NCI-H1930 (cell line): ENCODE measurements around the gene HTRA2.

Experiments used
- DNase-seq, 2 experiments: peaks; one replicate each; lab custom pipeline; 2025; lab: John Stamatoyannopoulos, UW

Gene HTRA2

DNA sequence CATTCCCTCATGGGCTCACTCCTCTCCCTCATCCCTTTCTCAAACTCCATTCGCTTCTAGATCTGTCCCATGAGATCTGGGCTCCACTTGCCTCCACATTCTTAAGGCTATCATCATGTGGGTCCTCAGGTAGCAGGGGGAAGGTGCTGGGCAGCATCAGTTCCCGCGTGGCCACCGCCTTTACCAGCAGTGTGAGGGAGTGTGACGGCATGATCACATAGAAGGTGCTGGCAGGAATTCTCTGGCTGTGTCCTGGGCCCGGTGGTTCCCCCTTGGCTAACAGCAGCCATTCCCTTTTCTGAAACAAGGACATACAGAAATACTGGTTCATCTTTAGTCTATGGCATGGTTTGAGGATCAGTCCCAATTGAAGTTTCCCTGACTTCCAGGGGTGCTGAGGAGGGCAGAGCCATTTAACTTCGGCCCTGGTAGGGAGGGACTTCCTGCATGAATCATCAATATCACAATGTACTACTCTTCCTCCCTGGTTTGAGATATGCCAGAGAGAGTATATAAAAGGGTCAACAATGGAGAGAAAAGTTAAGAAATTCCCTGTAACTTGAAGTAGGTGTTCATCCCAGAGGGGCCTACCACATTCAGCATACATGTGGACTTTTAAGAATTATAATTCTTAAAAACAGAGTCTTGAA is 32.5 kb downstream of the HTRA2 start:
- no peak for DNase-seq

DNA sequence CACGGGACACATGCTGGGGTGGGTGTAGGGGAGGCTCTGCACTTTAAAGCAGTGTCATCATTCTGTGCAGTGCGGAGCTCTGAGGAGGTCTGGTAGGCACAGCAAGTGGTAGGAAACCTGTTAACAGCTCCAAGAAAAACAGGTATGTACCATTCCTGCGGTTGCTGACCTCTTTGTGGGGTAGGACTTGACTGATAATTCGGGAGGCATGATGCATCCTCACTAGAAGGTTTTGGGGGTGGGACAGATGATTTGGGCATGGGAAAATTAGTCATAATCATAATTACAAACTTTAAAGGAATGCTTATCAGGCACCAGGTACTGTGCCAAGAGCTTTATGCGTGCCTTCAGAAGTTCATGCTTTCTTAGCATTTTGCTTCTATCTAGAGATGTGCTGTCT is 34.5 kb downstream of the HTRA2 start:
- DNase-seq = no peak

DNA sequence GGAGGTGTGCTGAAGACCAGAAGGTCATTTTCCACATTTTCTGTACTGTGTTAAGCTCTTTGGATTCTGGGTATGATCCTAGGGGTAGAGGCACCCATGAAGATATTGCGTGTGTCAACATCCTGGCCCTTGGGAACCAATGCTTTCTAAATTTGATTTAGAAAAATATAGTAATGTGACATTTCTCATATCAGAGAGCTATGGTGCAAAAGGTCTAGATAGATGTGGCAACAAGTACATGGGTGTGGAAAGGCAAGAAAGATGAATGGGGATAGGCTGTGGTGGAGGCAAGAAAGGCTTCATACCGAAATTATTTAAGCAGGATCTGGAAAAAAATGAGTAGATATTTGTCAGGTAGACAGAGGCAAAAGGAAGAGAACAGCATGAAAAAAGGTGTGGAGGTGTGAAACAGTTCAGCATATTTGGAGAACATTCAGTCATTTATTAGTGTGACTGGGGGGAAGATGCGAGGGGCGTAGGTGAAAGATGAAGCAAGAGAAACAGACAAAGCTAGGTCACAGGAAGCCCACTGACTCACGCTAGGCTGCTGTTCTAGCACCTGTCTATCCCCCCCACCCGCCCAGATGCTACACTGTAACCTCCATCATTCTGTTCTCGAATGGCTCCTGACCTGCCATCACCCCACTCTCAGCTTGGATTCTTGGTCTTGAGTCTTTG is 36.5 kb downstream of the HTRA2 start:
- DNase-seq = no peak

DNA sequence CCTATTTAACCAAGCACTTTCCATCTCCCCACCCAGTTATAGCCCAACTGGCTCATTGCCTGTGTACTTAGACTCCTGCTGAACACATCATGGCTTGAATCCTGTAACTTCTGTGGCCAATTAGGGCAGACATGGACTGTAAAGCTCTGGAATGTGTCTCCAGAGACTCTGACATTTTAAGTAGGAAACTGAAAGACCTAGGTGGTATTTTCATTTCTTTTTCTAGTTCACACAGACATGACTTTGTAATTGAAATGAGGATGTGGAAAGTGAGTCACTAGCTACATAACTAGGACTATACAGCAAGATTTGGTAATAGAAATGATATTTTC is 37.0 kb downstream of the HTRA2 start:
- no peak for DNase-seq

DNA sequence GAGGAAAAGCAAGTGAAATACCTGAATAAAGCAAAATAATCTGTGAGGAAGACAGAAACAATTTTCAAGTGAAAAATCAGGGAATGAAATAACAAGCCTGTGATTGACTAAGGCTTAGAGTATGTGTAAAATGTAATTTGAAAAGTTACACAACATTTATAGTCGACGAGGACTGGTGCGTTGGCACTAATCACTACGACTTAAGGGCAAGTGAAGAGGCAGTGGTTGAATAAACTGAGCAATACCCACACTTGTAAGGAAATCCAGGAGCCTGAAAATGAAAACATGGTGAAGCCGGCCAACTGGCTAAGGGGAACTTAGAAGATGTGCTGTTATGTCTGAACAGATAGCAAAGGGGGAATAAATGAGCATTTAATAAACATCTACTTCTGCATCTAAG is 38.1 kb downstream of the HTRA2 start:
- DNase-seq = no peak

- DNase-seq = no peak
Observed at GRCh38 chr2:74569686-74570085, 40.0 kb downstream of the HTRA2 start.

- no peak for DNase-seq
Observed at GRCh38 chr2:74571058-74571457, 41.3 kb downstream of the HTRA2 start.

DNA sequence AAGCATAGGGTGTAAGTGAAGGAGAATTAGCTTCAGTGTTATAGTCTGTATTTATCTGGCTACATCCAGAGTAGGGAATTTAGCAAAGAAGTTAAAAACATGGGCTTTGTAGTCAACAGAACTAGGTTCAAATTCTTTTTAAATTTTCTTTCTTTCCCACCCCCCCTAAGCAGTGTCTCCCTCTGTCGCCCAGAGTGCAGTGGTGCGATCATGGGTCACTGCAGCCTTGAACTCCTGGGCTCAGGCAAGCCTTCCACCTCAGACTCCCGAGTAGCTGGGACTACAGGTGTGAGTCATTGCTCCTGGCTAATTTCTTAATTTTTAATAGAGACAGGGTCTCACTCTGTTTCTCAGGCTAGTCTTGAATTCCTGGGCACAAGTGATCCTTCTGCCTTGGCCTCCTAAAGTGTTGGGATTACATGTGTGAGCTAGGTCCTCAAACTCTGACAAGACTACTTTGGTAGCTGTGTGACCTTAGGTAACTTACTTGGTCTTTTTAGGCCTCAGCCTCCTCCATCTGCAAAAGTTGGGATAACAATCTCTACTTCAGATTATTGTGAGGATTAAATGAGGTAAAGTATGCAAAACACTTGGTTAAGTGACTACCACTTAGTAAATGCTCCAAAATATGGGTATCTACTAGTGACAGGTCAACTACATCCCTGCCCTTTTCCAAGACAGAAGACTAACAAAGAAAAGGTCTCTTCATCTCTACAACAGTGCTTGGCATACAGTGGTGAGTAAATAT is 42.6 kb downstream of the HTRA2 start:
- no peak for DNase-seq

GRCh38 chr2:74573747-74574562 is 44.2 kb downstream of the HTRA2 start:
- DNase-seq = no peak

- DNase-seq = no peak
Observed at GRCh38 chr2:74575320-74575719, 45.6 kb downstream of the HTRA2 start.

DNA sequence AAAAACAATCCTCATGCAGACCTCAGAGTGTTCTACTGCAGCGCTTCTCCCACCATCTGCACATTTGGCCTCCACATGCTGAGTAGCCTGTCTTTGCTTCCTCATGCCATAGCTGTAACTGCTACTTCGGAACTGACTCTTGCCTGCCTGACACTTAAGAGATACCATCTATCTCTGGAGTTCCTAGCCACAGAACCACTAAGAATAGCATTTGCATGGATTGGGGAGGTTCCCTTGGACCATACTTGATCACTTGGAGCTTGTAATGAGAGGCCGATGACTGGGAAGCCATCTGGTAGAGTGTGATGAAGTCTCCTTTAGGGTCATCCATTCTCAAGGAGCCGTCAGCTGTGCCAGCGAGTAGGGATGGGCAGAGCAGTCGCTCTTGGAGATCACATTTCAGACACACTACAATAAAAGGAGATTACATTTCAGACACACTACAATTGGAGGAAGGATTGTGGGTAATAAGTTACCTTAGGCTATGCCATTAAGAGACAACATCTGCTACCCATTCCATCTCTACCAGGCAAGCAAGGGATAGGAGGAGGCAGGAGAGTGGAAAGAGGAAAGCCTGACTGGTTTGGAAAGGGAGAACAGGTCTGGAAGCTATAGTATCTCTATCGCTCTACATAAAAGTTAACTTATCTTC is 46.6 kb downstream of the HTRA2 start:
- no peak for DNase-seq

DNA sequence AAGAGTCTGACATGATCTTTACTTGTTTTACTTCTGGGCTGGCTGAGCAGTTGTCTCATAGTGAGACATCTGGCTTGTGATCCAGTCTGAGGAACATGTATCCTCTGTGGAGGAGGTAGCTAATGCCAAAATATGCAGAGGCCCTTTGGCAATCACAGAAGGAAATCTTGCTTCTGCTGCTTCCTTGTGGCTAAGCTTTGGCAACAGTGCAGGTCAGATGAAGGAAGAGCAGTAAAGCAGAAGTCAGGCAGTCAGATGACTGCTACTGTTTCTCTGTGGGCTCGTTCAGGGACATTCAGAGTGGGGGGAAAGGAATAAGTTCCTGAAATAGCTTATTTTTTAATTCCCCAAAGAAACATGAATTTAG is 47.1 kb downstream of the HTRA2 start:
- no peak for DNase-seq

GRCh38 chr2:74577448-74577847 is 47.7 kb downstream of the HTRA2 start:
- DNase-seq = no peak

GRCh38 chr2:74578408-74578807 is 48.7 kb downstream of the HTRA2 start:
- no peak for DNase-seq

DNA sequence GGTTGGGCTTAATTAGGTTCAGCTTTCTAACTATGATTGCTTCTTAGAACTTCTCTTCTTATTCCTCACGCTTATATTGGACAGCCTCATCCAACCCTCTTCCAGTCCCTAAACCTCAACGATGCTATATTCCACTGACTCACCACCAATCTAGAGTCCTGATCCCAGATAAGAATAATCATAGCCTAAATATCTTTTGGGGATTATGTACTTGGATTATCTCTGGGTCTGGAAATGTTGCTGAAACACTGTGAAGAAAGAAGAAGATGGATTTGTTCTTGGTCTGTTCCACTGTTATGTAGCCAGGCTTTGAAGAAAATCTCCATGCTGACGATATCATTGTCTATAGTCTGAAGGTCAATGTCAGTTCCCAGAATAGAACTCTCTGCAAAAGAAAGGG is 51.7 kb downstream of the HTRA2 start:
- DNase-seq = no peak

GRCh38 chr2:74582184-74582583 is 52.5 kb downstream of the HTRA2 start:
- DNase-seq = no peak
